ENCODE measurements around the gene SGIP1. TPM values are rescaled to one million over a fixed set of nuclear protein-coding genes. Genes with fewer than 3 reads are reported as not detected.

Gene SGIP1
- total and polyA plus RNA-seq, 7 experiments from 2014 or later = not detected

GRCh38 chr1:66559517-66559916 is 25.6 kb downstream of the SGIP1 start:
- Mint-ChIP-seq H3K9me3 (no peaks in the 10 kb centered on the region), H3K4me3 (no peak overlapping the region), H3K36me3 (no peaks in the 10 kb centered on the region), H3K4me1 (peaks cover 0 to 3% (median 0%) of the 10 kb centered on the region in 7 donors), H3K27me3 (peaks cover 14 to 43% (median 25%) of the 10 kb centered on the region in 5 donors), H3K27ac (no peak overlapping the region)
- Histone ChIP-seq H3K27me3 (ENCODE audit: control insufficient read depth in 2 of 2, insufficient read depth in 2 of 2, low read length in 2 of 2) (no peaks in the 10 kb centered on the region), H3K4me1 (ENCODE audit: control insufficient read depth in 2 of 2, insufficient read depth in 2 of 2, low read length in 2 of 2) (no peaks in the 10 kb centered on the region), H3K27ac (ENCODE audit: low read depth, low read length) (no peak overlapping the region), H3K9me3 (ENCODE audit: control insufficient read depth in 2 of 3, low read length in 3 of 3) (no peaks in the 10 kb centered on the region), H3K36me3 (ENCODE audit: control insufficient read depth in 2 of 3, insufficient read depth in 3 of 3, low read length in 3 of 3) (no peaks in the 10 kb centered on the region), H3K4me3 (ENCODE audit: low read length) (no peak overlapping the region)
- POLR2A ChIA-PET = no interaction called here
- DNase-seq = no peak
- intact Hi-C loops (cut with micrococcal nuclease) = no loop called here
- no peak for ATAC-seq
- CTCF ChIA-PET = no interaction called here

GRCh38 chr1:66562561-66562960 is 28.6 kb downstream of the SGIP1 start:
- Mint-ChIP-seq H3K27ac (no peak overlapping the region), H3K36me3 (no peaks in the 10 kb centered on the region), H3K4me3 (no peak overlapping the region), H3K4me1 (peaks cover 0 to 3% (median 0%) of the 10 kb centered on the region in 7 donors), H3K9me3 (peaks cover 0 to 5% (median 0%) of the 10 kb centered on the region in 11 donors), H3K27me3 (peaks cover 14 to 34% (median 25%) of the 10 kb centered on the region in 5 donors)
- Histone ChIP-seq H3K27me3 (ENCODE audit: control insufficient read depth in 2 of 2, insufficient read depth in 2 of 2, low read length in 2 of 2) (no peaks in the 10 kb centered on the region), H3K27ac (ENCODE audit: low read depth, low read length) (no peak overlapping the region), H3K9me3 (ENCODE audit: control insufficient read depth in 2 of 3, low read length in 3 of 3) (no peaks in the 10 kb centered on the region), H3K4me1 (ENCODE audit: control insufficient read depth in 2 of 2, insufficient read depth in 2 of 2, low read length in 2 of 2) (no peaks in the 10 kb centered on the region), H3K36me3 (ENCODE audit: control insufficient read depth in 2 of 3, insufficient read depth in 3 of 3, low read length in 3 of 3) (no peaks in the 10 kb centered on the region), H3K4me3 (ENCODE audit: low read length) (no peak overlapping the region)
- ATAC-seq = no peak
- ChIA-PET POLR2A (no interaction called here), CTCF (no interaction called here)
- intact Hi-C loops (cut with micrococcal nuclease) = no loop called here
- DNase-seq = no peak

GRCh38 chr1:66563094-66563800 is 29.3 kb downstream of the SGIP1 start:
- H3K27ac Mint-ChIP-seq = no peak overlapping the region
- H3K36me3 Mint-ChIP-seq = no peaks in the 10 kb centered on the region
- no peaks in the 10 kb centered on the region for H3K9me3 ChIP-seq (ENCODE audit: control insufficient read depth in 2 of 3, low read length in 3 of 3)
- H3K4me3 Mint-ChIP-seq = no peak overlapping the region
- H3K4me1 Mint-ChIP-seq = peaks cover 0 to 3% (median 0%) of the 10 kb centered on the region in 7 donors
- no peak overlapping the region for H3K4me3 ChIP-seq (ENCODE audit: low read length)
- H3K36me3 ChIP-seq (ENCODE audit: control insufficient read depth in 2 of 3, insufficient read depth in 3 of 3, low read length in 3 of 3) = no peaks in the 10 kb centered on the region
- intact Hi-C loops (cut with micrococcal nuclease) = no loop called here
- DNase-seq (no peak), ATAC-seq (no peak)
- H3K9me3 Mint-ChIP-seq = peaks cover 0 to 6% (median 0%) of the 10 kb centered on the region in 11 donors
- no peaks in the 10 kb centered on the region for H3K4me1 ChIP-seq (ENCODE audit: control insufficient read depth in 2 of 2, insufficient read depth in 2 of 2, low read length in 2 of 2)
- POLR2A ChIA-PET = no interaction called here
- no peak overlapping the region for H3K27ac ChIP-seq (ENCODE audit: low read depth, low read length)
- CTCF ChIA-PET = no interaction called here
- H3K27me3 Mint-ChIP-seq = peaks cover 14 to 36% (median 27%) of the 10 kb centered on the region in 5 donors
- H3K27me3 ChIP-seq (ENCODE audit: control insufficient read depth in 2 of 2, insufficient read depth in 2 of 2, low read length in 2 of 2) = no peaks in the 10 kb centered on the region

GRCh38 chr1:66563941-66564630 is 30.1 kb downstream of the SGIP1 start:
- ChIA-PET POLR2A (no interaction called here), CTCF (no interaction called here)
- H3K4me3 Mint-ChIP-seq = no peak overlapping the region
- peaks cover 0 to 3% (median 0%) of the 10 kb centered on the region in 7 donors for H3K4me1 Mint-ChIP-seq
- peak; percentile 86 for ATAC-seq
- H3K36me3 Mint-ChIP-seq = no peaks in the 10 kb centered on the region
- H3K27ac ChIP-seq (ENCODE audit: low read depth, low read length) = no peak overlapping the region
- H3K4me3 ChIP-seq (ENCODE audit: low read length) = no peak overlapping the region
- intact Hi-C loops (cut with micrococcal nuclease) = no loop called here
- no peaks in the 10 kb centered on the region for H3K36me3 ChIP-seq (ENCODE audit: control insufficient read depth in 2 of 3, insufficient read depth in 3 of 3, low read length in 3 of 3)
- no peak overlapping the region for H3K27ac Mint-ChIP-seq
- no peaks in the 10 kb centered on the region for H3K27me3 ChIP-seq (ENCODE audit: control insufficient read depth in 2 of 2, insufficient read depth in 2 of 2, low read length in 2 of 2)
- DNase-seq = no peak
- no peaks in the 10 kb centered on the region for H3K4me1 ChIP-seq (ENCODE audit: control insufficient read depth in 2 of 2, insufficient read depth in 2 of 2, low read length in 2 of 2)
- peaks cover 0 to 6% (median 0%) of the 10 kb centered on the region in 11 donors for H3K9me3 Mint-ChIP-seq
- H3K27me3 Mint-ChIP-seq = peaks cover 14 to 38% (median 27%) of the 10 kb centered on the region in 5 donors
- H3K9me3 ChIP-seq (ENCODE audit: control insufficient read depth in 2 of 3, low read length in 3 of 3) = no peaks in the 10 kb centered on the region

GRCh38 chr1:66570196-66570595 is 36.2 kb downstream of the SGIP1 start:
- intact Hi-C loops (cut with micrococcal nuclease) = no loop called here
- H3K36me3 Mint-ChIP-seq = no peaks in the 10 kb centered on the region
- Histone ChIP-seq H3K27me3 (ENCODE audit: control insufficient read depth in 2 of 2, insufficient read depth in 2 of 2, low read length in 2 of 2) (no peaks in the 10 kb centered on the region), H3K27ac (ENCODE audit: low read depth, low read length) (no peak overlapping the region), H3K4me3 (ENCODE audit: low read length) (no peak overlapping the region), H3K4me1 (ENCODE audit: control insufficient read depth in 2 of 2, insufficient read depth in 2 of 2, low read length in 2 of 2) (no peaks in the 10 kb centered on the region), H3K36me3 (ENCODE audit: control insufficient read depth in 2 of 3, insufficient read depth in 3 of 3, low read length in 3 of 3) (no peaks in the 10 kb centered on the region), H3K9me3 (ENCODE audit: control insufficient read depth in 2 of 3, low read length in 3 of 3) (no peaks in the 10 kb centered on the region)
- DNase-seq (no peak), ATAC-seq (no peak)
- CTCF ChIA-PET = no interaction called here
- POLR2A ChIA-PET = no interaction called here
- H3K27me3 Mint-ChIP-seq = peaks cover 7 to 27% (median 13%) of the 10 kb centered on the region in 5 donors
- peaks cover 0 to 6% (median 2%) of the 10 kb centered on the region in 11 donors for H3K9me3 Mint-ChIP-seq
- H3K4me1 Mint-ChIP-seq = no peaks in the 10 kb centered on the region
- H3K27ac Mint-ChIP-seq = no peak overlapping the region
- no peak overlapping the region for H3K4me3 Mint-ChIP-seq

GRCh38 chr1:66571789-66572188 is 37.8 kb downstream of the SGIP1 start:
- no peak for ATAC-seq
- Histone ChIP-seq H3K36me3 (ENCODE audit: control insufficient read depth in 2 of 3, insufficient read depth in 3 of 3, low read length in 3 of 3) (no peaks in the 10 kb centered on the region), H3K4me3 (ENCODE audit: low read length) (no peak overlapping the region), H3K4me1 (ENCODE audit: control insufficient read depth in 2 of 2, insufficient read depth in 2 of 2, low read length in 2 of 2) (no peaks in the 10 kb centered on the region), H3K27ac (ENCODE audit: low read depth, low read length) (no peak overlapping the region), H3K9me3 (ENCODE audit: control insufficient read depth in 2 of 3, low read length in 3 of 3) (no peaks in the 10 kb centered on the region), H3K27me3 (ENCODE audit: control insufficient read depth in 2 of 2, insufficient read depth in 2 of 2, low read length in 2 of 2) (no peaks in the 10 kb centered on the region)
- DNase-seq = no peak
- POLR2A ChIA-PET = no interaction called here
- H3K27me3 Mint-ChIP-seq = peaks cover 7 to 32% (median 13%) of the 10 kb centered on the region in 5 donors
- peaks cover 0 to 6% (median 2%) of the 10 kb centered on the region in 11 donors for H3K9me3 Mint-ChIP-seq
- CTCF ChIA-PET = no interaction called here
- H3K4me3 Mint-ChIP-seq = no peak overlapping the region
- H3K36me3 Mint-ChIP-seq = no peaks in the 10 kb centered on the region
- no peaks in the 10 kb centered on the region for H3K4me1 Mint-ChIP-seq
- intact Hi-C loops (cut with micrococcal nuclease) = no loop called here
- H3K27ac Mint-ChIP-seq = no peak overlapping the region

GRCh38 chr1:66575739-66576138 is 41.8 kb downstream of the SGIP1 start:
- H3K9me3 ChIP-seq (ENCODE audit: control insufficient read depth in 2 of 3, low read length in 3 of 3) = no peaks in the 10 kb centered on the region
- H3K27me3 ChIP-seq (ENCODE audit: control insufficient read depth in 2 of 2, insufficient read depth in 2 of 2, low read length in 2 of 2) = no peaks in the 10 kb centered on the region
- H3K27me3 Mint-ChIP-seq = peaks cover 11 to 38% (median 27%) of the 10 kb centered on the region in 5 donors
- H3K36me3 Mint-ChIP-seq = no peaks in the 10 kb centered on the region
- H3K36me3 ChIP-seq (ENCODE audit: control insufficient read depth in 2 of 3, insufficient read depth in 3 of 3, low read length in 3 of 3) = no peaks in the 10 kb centered on the region
- ChIA-PET CTCF (no interaction called here), POLR2A (no interaction called here)
- no peaks in the 10 kb centered on the region for H3K4me1 ChIP-seq (ENCODE audit: control insufficient read depth in 2 of 2, insufficient read depth in 2 of 2, low read length in 2 of 2)
- no peak overlapping the region for H3K27ac ChIP-seq (ENCODE audit: low read depth, low read length)
- intact Hi-C loops (cut with micrococcal nuclease) = no loop called here
- DNase-seq (no peak), ATAC-seq (no peak)
- no peak overlapping the region for H3K4me3 ChIP-seq (ENCODE audit: low read length)
- no peak overlapping the region for H3K27ac Mint-ChIP-seq
- no peaks in the 10 kb centered on the region for H3K4me1 Mint-ChIP-seq
- no peak overlapping the region for H3K4me3 Mint-ChIP-seq
- H3K9me3 Mint-ChIP-seq = peaks cover 0 to 3% (median 0%) of the 10 kb centered on the region in 11 donors
